ENCODE results near the gene FAM174B.

FAM174B gene

DNA sequence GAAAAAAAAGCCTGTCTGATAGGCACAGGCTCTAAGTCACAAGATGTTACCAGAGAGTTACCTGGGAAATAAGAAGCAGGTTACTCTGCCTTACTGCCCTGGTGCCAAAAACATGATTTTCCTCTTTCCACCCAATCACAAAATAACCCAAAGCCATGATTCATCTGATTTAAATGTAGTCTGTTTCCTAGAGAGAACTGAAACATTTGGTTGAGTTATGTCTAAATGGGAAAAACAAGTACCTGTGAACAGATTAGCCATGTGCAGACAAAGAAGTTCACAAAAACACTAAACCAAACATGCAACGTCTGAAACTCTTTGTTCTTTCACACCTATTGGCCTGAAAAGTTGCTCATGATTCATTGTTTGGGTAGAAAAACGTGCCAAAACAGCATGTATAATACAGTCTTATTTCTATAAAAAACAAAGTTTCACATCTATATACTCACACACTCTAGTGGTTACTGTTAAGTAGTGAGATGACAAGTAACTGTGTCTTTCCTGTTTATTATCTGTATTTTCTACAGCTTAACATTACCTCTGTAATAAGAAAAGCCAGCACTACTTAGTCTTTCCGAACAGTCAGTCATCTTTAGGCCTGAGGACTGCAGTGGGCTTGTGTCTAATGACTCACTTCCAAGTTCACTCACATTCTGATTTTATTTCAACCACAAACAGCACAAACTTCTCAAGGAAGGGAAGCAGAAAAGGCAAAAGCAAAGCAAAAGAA, 30.2 kb downstream of the FAM174B start:
- H3K27ac ChIP-seq (ENCODE audit: low read depth, low read length), result no peak overlapping the region
- no peak overlapping the region for H3K9ac ChIP-seq (ENCODE audit: low read length in 5 of 5)

DNA sequence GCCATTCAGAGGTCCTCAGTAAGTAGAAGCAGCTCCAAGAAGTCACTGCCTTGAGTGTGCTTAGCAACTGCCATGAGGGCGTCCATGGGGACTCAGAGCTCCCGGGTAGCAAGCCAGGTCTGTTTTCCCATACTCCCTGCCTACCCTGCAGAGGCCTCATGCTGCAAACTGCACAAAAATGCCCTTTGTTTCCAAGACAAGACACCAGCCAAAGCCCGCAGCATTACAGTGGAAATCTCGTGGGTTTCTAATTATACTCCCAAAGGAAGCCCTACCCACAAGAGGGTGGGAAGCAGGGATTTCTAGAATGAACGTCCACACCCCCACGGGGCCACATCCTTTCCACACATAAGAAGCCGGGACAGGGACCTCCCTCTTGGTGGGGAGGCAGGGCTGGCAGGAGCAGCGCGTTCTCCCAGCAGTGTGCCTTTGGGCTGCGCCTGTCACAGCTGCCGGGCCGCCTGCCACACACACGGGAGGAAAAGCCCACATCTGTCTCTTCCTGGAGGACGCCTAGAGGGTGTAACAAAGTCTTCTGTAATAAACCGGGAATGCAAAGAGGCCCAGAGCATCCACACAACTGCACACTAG, 31.1 kb downstream of the FAM174B start:
- Histone ChIP-seq H3K36me3 (ENCODE audit: control insufficient read depth in 5 of 5, insufficient read depth in 5 of 5, low read length in 5 of 5) (peaks cover 0 to 12% (median 0%) of the 10 kb centered on the region in 5 donors), H3K27ac (ENCODE audit: low read depth, low read length) (no peak overlapping the region), H3K4me3 (ENCODE audit: low read depth in 1 of 5, low read length in 5 of 5) (no peak overlapping the region), H3K27me3 (ENCODE audit: control insufficient read depth in 5 of 5, insufficient read depth in 4 of 5, low read length in 5 of 5) (no peaks in the 10 kb centered on the region), H3K9me3 (ENCODE audit: control insufficient read depth in 5 of 5, low read length in 5 of 5) (no peaks in the 10 kb centered on the region), H3K4me1 (ENCODE audit: control insufficient read depth in 5 of 5, insufficient read depth in 5 of 5, low read length in 5 of 5) (peaks cover 0 to 15% (median 11%) of the 10 kb centered on the region in 5 donors), H3K9ac (ENCODE audit: low read length in 5 of 5) (no peak overlapping the region)

More for the DNA sequence above, 30.2 kb downstream of the FAM174B start:
- Histone ChIP-seq H3K9me3 (ENCODE audit: control insufficient read depth in 5 of 5, low read length in 5 of 5) (no peaks in the 10 kb centered on the region), H3K4me3 (ENCODE audit: low read depth in 1 of 5, low read length in 5 of 5) (no peak overlapping the region), H3K36me3 (ENCODE audit: control insufficient read depth in 5 of 5, insufficient read depth in 5 of 5, low read length in 5 of 5) (peaks cover 0 to 14% (median 0%) of the 10 kb centered on the region in 5 donors), H3K4me1 (ENCODE audit: control insufficient read depth in 5 of 5, insufficient read depth in 5 of 5, low read length in 5 of 5) (peaks cover 0 to 15% (median 9%) of the 10 kb centered on the region in 5 donors), H3K27me3 (ENCODE audit: control insufficient read depth in 5 of 5, insufficient read depth in 4 of 5, low read length in 5 of 5) (no peaks in the 10 kb centered on the region)

DNA sequence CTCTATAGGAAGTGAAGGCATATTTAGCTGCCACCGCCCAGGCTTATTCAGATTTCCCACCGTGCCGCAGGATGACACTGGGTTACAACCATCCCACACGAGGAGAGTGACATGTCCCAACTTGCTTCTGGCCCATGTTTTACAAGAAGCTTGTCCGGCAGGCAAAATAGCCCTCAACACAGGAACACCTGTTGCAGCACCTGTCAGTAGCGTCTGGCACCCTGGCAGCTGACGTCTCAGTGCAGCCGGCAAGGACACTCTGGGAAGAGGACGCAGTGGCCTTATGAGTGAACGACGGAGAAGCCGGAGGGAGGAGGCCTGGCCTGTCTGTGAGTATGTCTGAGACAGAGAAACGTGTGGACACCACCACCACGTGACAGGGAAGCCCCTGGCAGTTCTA, 32.1 kb downstream of the FAM174B start:
- H3K9ac ChIP-seq (ENCODE audit: low read length in 5 of 5), result no peak overlapping the region
- H3K27me3 ChIP-seq (ENCODE audit: control insufficient read depth in 5 of 5, insufficient read depth in 4 of 5, low read length in 5 of 5), result no peaks in the 10 kb centered on the region
- H3K4me3 ChIP-seq (ENCODE audit: low read depth in 1 of 5, low read length in 5 of 5), result no peak overlapping the region
- no peak overlapping the region for H3K27ac ChIP-seq (ENCODE audit: low read depth, low read length)
- H3K9me3 ChIP-seq (ENCODE audit: control insufficient read depth in 5 of 5, low read length in 5 of 5), result no peaks in the 10 kb centered on the region
- peaks cover 0 to 7% (median 0%) of the 10 kb centered on the region in 5 donors for H3K36me3 ChIP-seq (ENCODE audit: control insufficient read depth in 5 of 5, insufficient read depth in 5 of 5, low read length in 5 of 5)
- peaks cover 0 to 16% (median 11%) of the 10 kb centered on the region in 5 donors for H3K4me1 ChIP-seq (ENCODE audit: control insufficient read depth in 5 of 5, insufficient read depth in 5 of 5, low read length in 5 of 5)

DNA sequence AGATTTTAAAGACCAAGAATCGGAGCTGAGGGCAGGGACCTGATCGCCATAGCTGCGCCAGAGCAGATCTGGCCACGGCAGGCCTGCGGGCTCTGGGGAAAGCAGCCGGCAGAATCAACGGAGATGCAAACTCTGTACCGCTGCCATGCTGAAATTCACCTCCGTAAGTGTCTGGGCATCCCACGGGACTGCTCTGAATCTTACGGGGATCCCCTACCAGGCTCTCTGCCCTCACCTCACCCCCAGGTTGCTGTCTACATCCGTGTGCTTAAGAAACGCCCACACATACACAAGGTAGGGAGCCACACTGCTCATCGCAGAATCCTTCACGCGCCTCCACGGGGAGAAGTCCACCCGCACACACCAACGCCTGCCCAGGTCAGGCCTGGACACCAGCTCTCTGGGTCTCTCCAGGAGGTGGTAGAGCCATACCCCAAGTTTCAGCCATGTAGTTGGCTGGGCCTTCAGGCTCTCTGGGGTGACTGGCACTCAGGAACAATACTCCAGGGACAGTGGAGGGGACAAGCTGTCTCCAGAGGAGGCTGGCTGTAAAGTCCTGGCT, 33.5 kb downstream of the FAM174B start:
- H3K27ac ChIP-seq (ENCODE audit: low read depth, low read length), result no peak overlapping the region
- H3K27me3 ChIP-seq (ENCODE audit: control insufficient read depth in 5 of 5, insufficient read depth in 4 of 5, low read length in 5 of 5), result no peaks in the 10 kb centered on the region
- peaks cover 0 to 16% (median 15%) of the 10 kb centered on the region in 5 donors for H3K4me1 ChIP-seq (ENCODE audit: control insufficient read depth in 5 of 5, insufficient read depth in 5 of 5, low read length in 5 of 5)
- H3K9me3 ChIP-seq (ENCODE audit: control insufficient read depth in 5 of 5, low read length in 5 of 5), result no peaks in the 10 kb centered on the region
- H3K9ac ChIP-seq (ENCODE audit: low read length in 5 of 5), result no peak overlapping the region
- no peak overlapping the region for H3K4me3 ChIP-seq (ENCODE audit: low read depth in 1 of 5, low read length in 5 of 5)
- H3K36me3 ChIP-seq (ENCODE audit: control insufficient read depth in 5 of 5, insufficient read depth in 5 of 5, low read length in 5 of 5), result peaks cover 0 to 5% (median 0%) of the 10 kb centered on the region in 5 donors

DNA sequence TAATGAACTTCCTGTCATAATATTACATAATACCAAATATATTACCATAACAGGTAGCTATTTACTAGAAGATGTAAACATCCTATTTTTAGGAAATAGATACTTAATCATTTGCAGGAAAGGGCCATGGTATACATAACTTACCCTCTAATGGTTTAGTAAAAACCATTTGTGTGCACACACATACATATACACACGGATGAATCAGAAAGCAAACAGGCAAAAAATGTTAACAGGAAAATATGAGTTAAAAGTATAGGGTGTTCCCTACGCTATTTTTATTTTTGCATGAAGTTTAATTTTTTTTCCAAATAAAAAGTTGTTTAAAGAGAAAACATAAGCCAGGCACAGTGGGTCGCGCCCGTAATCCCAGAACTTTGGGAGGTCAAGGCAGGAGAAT, 34.6 kb downstream of the FAM174B start:
- no peaks in the 10 kb centered on the region for H3K9me3 ChIP-seq (ENCODE audit: control insufficient read depth in 5 of 5, low read length in 5 of 5)
- H3K9ac ChIP-seq (ENCODE audit: low read length in 5 of 5), result no peak overlapping the region
- no peak overlapping the region for H3K27ac ChIP-seq (ENCODE audit: low read depth, low read length)
- H3K4me3 ChIP-seq (ENCODE audit: low read depth in 1 of 5, low read length in 5 of 5), result no peak overlapping the region
- peaks cover 0 to 16% (median 15%) of the 10 kb centered on the region in 5 donors for H3K4me1 ChIP-seq (ENCODE audit: control insufficient read depth in 5 of 5, insufficient read depth in 5 of 5, low read length in 5 of 5)
- H3K27me3 ChIP-seq (ENCODE audit: control insufficient read depth in 5 of 5, insufficient read depth in 4 of 5, low read length in 5 of 5), result no peaks in the 10 kb centered on the region
- H3K36me3 ChIP-seq (ENCODE audit: control insufficient read depth in 5 of 5, insufficient read depth in 5 of 5, low read length in 5 of 5), result peaks cover 0 to 4% (median 0%) of the 10 kb centered on the region in 5 donors

DNA sequence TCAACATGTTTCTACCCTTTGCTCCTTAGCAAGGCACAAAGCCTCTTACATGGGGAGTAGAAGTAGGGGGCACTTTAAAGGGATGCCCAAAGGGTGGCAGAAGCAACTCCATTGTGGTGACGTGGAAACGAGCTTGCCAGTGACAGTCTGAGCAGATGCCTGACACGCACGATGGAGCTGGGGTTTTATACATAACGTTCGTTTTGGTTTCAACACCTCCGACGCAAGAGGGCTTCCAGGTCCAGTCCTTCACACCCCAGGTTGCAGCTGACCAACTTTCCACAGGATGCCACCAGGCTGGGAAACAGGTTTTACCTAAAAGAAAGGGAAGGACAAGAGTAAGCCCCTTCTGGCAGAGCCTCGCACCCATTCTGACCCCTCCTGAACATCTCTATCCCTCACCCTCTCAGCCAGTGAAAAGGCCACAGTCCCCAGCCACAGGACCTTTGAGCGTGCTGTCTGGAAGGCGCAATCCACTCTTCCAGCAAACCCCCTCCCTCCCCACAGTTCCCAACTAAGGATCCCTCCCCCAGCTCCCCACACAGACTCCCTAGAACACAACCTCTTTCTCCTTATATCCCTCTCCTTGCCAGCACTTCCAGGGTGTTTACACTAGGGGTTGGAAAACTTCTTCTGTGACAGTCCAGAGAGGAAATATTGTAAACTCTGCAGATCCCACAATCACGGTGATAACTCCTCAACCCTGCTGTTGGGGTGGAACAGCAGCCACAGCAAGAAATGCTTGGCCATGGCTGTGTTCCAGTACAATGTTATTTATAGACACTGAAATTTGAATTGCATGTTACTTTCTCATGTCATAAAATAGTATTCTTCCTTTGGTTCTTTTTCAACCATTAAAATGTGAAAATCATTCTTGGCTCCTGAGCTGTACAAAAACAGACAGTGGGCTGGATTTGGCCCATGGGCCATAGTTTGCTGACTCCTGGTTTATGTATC, 36.2 kb downstream of the FAM174B start:
- Histone ChIP-seq H3K9me3 (ENCODE audit: control insufficient read depth in 5 of 5, low read length in 5 of 5) (no peaks in the 10 kb centered on the region), H3K9ac (ENCODE audit: low read length in 5 of 5) (no peak overlapping the region), H3K4me3 (ENCODE audit: low read depth in 1 of 5, low read length in 5 of 5) (no peak overlapping the region), H3K27me3 (ENCODE audit: control insufficient read depth in 5 of 5, insufficient read depth in 4 of 5, low read length in 5 of 5) (no peaks in the 10 kb centered on the region), H3K36me3 (ENCODE audit: control insufficient read depth in 5 of 5, insufficient read depth in 5 of 5, low read length in 5 of 5) (peaks cover 0 to 4% (median 0%) of the 10 kb centered on the region in 5 donors), H3K27ac (ENCODE audit: low read depth, low read length) (no peak overlapping the region), H3K4me1 (ENCODE audit: control insufficient read depth in 5 of 5, insufficient read depth in 5 of 5, low read length in 5 of 5) (peaks cover 0 to 12% (median 9%) of the 10 kb centered on the region in 5 donors)

DNA sequence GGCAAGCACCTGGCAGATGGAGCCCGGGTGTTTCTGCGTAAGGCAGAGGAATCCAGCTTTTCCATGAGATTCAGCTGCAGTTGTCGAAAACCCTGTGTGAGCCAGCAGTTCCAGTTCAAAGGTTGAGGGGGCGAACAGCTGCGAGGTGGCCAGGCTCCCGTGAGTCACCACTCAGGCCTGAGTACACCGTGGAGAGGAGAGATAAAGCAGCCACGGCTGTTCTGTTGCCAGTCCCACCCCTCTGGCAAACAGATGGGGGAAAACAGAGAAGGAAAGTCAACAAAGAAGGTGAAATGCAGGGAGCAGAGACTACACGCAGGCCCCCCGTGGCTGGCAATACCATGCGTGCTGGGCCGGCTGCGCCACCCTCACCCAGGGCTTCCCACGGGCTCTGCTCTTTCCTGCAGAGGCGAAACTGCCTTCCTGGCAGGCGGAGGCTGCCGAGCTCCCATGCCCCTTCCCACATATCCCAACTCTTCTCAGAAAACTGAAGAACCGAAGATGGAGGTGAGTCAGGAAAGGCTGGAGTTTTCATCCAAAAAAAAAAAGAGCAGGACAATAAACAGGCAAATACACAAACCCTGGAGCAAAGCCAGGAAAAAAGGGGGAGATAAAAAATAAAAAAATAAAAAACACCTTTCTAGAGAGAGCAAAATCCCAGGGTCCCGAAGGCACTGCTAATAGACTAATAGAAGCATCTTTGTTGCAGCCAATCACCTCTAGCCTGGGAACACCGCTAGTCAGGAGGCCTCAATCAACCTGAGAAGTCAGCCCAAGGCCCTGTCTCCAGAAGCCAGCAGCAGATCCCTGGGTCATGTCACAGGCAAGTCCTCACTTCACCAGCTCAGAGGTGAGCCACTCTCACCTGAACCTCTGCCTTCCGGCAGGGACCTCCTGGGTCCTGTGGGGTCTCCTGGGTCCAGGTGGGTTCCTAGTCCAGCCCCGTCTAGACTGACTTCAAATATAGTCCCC, 37.7 kb downstream of the FAM174B start:
- Histone ChIP-seq H3K36me3 (ENCODE audit: control insufficient read depth in 5 of 5, insufficient read depth in 5 of 5, low read length in 5 of 5) (peaks cover 0 to 4% (median 0%) of the 10 kb centered on the region in 5 donors), H3K4me1 (ENCODE audit: control insufficient read depth in 5 of 5, insufficient read depth in 5 of 5, low read length in 5 of 5) (peaks cover 0 to 9% (median 4%) of the 10 kb centered on the region in 5 donors), H3K9me3 (ENCODE audit: control insufficient read depth in 5 of 5, low read length in 5 of 5) (no peaks in the 10 kb centered on the region), H3K9ac (ENCODE audit: low read length in 5 of 5) (no peak overlapping the region), H3K27ac (ENCODE audit: low read depth, low read length) (no peak overlapping the region), H3K4me3 (ENCODE audit: low read depth in 1 of 5, low read length in 5 of 5) (no peak overlapping the region), H3K27me3 (ENCODE audit: control insufficient read depth in 5 of 5, insufficient read depth in 4 of 5, low read length in 5 of 5) (no peaks in the 10 kb centered on the region)

DNA sequence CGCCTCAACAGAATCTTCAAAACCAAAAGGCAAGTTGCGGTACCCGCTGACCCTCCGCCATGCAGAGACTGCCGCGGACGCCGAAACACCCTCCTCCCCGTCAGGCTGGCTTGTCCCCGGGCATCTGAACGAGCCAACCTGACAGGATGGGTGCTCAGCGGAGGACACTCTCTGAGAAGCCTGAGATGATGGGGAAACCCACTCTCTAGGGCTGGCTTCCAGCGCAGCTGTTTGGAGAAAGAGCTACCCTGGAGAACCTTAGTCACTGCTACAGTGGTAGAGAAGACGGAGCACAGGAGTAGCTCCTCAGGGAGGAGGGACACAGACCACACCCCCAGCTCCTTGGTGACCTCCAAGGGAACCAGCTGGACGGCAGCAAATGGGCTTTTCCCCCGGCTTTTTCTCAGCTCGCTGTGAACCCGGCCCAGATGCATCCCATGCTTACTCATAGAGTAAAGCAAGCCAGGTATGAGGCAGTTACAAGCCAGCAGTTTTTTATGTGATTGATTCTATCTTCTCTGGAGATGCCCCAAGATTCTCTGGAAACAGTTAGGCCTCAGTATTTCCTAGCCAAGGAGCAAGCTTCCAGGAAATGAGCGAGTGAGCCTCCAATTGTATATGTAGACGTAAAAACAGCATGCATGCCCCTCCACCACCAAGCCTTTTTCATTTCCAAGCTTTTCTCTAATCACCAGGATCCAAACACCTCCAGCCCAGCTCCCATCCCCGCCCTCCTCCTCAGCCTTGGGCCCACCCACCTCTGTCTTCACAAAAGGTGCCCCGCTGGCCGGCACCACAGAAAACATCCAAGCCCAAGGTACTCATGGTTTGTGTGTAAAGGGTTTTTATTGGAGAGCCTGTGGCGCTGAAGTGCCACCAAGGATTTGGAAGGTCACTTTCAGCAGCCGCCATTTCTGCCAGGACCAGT, 38.7 kb downstream of the FAM174B start:
- peaks cover 0 to 4% (median 0%) of the 10 kb centered on the region in 5 donors for H3K36me3 ChIP-seq (ENCODE audit: control insufficient read depth in 5 of 5, insufficient read depth in 5 of 5, low read length in 5 of 5)
- H3K27me3 ChIP-seq (ENCODE audit: control insufficient read depth in 5 of 5, insufficient read depth in 4 of 5, low read length in 5 of 5), result no peaks in the 10 kb centered on the region
- H3K27ac ChIP-seq (ENCODE audit: low read depth, low read length), result no peak overlapping the region
- no peak overlapping the region for H3K4me3 ChIP-seq (ENCODE audit: low read depth in 1 of 5, low read length in 5 of 5)
- H3K9ac ChIP-seq (ENCODE audit: low read length in 5 of 5), result no peak overlapping the region
- H3K9me3 ChIP-seq (ENCODE audit: control insufficient read depth in 5 of 5, low read length in 5 of 5), result no peaks in the 10 kb centered on the region
- peaks cover 0 to 9% (median 4%) of the 10 kb centered on the region in 5 donors for H3K4me1 ChIP-seq (ENCODE audit: control insufficient read depth in 5 of 5, insufficient read depth in 5 of 5, low read length in 5 of 5)

All from subcutaneous abdominal adipose tissue (tissue), 5 donors.